ENCODE measurements around the gene SP2. TPM values are rescaled to one million over a fixed set of nuclear protein-coding genes. Genes with fewer than 3 reads are reported as not detected.

The SP2 gene
- total RNA-seq, 2 donors from 2014 or later = 18.1 to 21.6 TPM

DNA sequence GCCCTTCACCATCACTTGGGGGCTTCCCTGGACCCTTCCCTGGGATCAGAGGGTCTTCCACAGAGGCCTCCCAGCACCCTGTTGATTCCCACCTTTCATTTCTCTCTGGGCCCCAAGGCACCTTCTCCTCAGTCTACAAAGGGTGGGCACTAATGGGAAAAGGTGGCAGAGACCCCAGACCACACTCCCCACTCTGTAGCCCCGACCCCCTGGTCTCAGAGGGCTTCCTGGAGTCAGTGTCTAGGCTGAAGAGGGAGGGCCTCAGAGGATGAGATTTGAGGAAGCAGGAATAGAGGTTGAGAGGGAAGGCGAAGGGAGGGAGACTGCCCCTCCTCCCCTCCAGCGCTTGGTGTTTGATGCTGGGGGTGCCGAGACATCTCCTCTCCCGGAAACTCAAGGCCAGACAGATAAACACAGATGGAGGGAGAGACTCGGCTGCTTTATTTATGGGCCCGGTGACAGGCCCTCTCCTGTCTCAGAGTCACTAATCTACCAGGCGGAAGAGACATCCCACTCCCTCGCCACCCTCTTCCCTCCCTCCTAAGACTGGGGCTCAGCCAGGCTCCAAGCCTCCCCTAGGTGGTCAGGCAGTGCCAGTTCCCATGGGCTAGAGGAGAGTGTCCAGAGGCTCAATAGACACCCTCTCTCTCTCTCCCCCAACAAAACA lies 18.5 kb upstream of the SP2 start:
- no peaks in the 10 kb centered on the region for H3K36me3 ChIP-seq
- no peak overlapping the region for H3K4me3 ChIP-seq
- intact Hi-C loops (cut with DNase I) = no loop called here
- no peak overlapping the region for H3K9ac ChIP-seq (ENCODE audit: low read depth in 2 of 2, low read length in 2 of 2)
- no peak for DNase-seq
- TF ChIP-seq, protein P1, sequence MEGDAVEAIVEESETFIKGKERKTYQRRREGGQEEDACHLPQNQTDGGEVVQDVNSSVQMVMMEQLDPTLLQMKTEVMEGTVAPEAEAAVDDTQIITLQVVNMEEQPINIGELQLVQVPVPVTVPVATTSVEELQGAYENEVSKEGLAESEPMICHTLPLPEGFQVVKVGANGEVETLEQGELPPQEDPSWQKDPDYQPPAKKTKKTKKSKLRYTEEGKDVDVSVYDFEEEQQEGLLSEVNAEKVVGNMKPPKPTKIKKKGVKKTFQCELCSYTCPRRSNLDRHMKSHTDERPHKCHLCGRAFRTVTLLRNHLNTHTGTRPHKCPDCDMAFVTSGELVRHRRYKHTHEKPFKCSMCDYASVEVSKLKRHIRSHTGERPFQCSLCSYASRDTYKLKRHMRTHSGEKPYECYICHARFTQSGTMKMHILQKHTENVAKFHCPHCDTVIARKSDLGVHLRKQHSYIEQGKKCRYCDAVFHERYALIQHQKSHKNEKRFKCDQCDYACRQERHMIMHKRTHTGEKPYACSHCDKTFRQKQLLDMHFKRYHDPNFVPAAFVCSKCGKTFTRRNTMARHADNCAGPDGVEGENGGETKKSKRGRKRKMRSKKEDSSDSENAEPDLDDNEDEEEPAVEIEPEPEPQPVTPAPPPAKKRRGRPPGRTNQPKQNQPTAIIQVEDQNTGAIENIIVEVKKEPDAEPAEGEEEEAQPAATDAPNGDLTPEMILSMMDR (IDR thresholded peaks at IDR 0.05) = no peak
- no peaks in the 10 kb centered on the region for H3K27me3 ChIP-seq
- no peak overlapping the region for H3K27ac ChIP-seq
- H3K4me1 ChIP-seq = peaks cover 6% of the 10 kb centered on the region
- H3K9me3 ChIP-seq = no peaks in the 10 kb centered on the region

DNA sequence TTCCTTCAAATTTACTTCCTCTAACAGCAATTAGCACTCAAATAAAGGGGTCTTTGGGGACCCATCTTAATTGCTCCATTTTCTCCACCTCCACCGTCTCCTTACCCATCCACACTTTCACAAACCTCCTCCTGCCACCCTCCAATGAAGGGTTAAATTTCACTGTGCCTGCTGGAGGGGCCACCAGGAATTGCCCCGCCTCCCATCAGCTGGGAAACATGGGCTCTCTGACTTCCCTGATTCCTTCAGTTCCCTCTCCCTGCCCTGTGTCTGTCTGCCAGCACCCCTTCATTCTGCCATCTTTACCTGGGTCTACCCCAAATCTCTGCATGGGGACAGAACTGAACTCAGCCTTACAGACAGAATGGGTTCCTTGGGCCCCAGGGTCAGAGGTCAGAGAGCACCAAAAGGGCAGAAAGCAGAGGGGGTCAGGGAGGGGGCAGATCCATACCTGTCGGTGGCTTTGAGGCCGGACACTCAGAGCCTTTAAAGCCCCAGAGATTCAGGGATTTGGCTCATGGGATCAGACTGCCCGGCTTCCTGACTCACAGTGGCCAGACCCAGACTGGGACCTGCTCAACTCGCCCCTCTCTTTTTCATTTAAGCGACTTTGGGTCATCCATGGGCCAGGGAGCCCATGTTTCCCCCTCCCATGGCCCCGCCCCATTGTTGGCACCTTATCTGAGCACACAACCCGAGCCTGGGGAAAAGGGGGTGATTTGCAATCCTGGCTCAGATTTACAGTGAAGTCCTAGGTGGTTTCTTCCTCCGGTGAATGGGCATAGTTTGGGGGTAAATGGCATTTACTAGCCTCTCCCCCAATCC lies 17.6 kb upstream of the SP2 start:
- no peak for DNase-seq
- TF ChIP-seq, protein P1 (IDR thresholded peaks at IDR 0.05) = no peak
- Histone ChIP-seq H3K9me3 (no peaks in the 10 kb centered on the region), H3K4me3 (no peak overlapping the region), H3K36me3 (no peaks in the 10 kb centered on the region), H3K9ac (ENCODE audit: low read depth in 2 of 2, low read length in 2 of 2) (no peak overlapping the region), H3K4me1 (peaks cover 6% of the 10 kb centered on the region), H3K27ac (no peak overlapping the region), H3K27me3 (no peaks in the 10 kb centered on the region)
- intact Hi-C loops (cut with DNase I) = no loop called here

- intact Hi-C loops (cut with DNase I) = no loop called here
- Histone ChIP-seq H3K4me3 (no peak overlapping the region), H3K9me3 (no peaks in the 10 kb centered on the region), H3K27me3 (no peaks in the 10 kb centered on the region), H3K9ac (ENCODE audit: low read depth in 2 of 2, low read length in 2 of 2) (no peak overlapping the region), H3K36me3 (no peaks in the 10 kb centered on the region), H3K27ac (no peak overlapping the region), H3K4me1 (peaks cover 7% of the 10 kb centered on the region)
- DNase-seq = no peak
- TF ChIP-seq, protein P1 (IDR thresholded peaks at IDR 0.05) = no peak
These were observed 16.9 kb upstream of the SP2 start for GRCh38 chr17:47879028-47879585.

GRCh38 chr17:47879776-47880454 lies 16.1 kb upstream of the SP2 start:
- intact Hi-C loops (cut with DNase I) = no loop called here

GRCh38 chr17:47882247-47882646 lies 13.8 kb upstream of the SP2 start:
- Histone ChIP-seq H3K27me3 (no peaks in the 10 kb centered on the region), H3K9me3 (no peaks in the 10 kb centered on the region), H3K27ac (peak overlapping the region; percentile 30), H3K36me3 (no peaks in the 10 kb centered on the region), H3K4me1 (peaks cover 13% of the 10 kb centered on the region), H3K9ac (ENCODE audit: low read depth in 2 of 2, low read length in 2 of 2) (peak overlapping the region in 1 of 2 donors; percentile 23), H3K4me3 (no peak overlapping the region)
- intact Hi-C loops (cut with DNase I) = no loop called here
- DNase-seq = peak; percentile 72
- TF ChIP-seq, protein P1 (IDR thresholded peaks at IDR 0.05) = no peak

More at GRCh38 chr17:47879776-47880454, 16.1 kb upstream of the SP2 start:
- Histone ChIP-seq H3K27ac (no peak overlapping the region), H3K4me3 (no peak overlapping the region), H3K27me3 (no peaks in the 10 kb centered on the region), H3K36me3 (no peaks in the 10 kb centered on the region), H3K9me3 (no peaks in the 10 kb centered on the region), H3K9ac (ENCODE audit: low read depth in 2 of 2, low read length in 2 of 2) (no peak overlapping the region), H3K4me1 (peaks cover 13% of the 10 kb centered on the region)
- DNase-seq = no peak
- TF ChIP-seq, protein P1 (IDR thresholded peaks at IDR 0.05) = no peak
